Ascending aorta (tissue), 2 donors: ENCODE data around the gene PLTP. TPM values are rescaled to one million over a fixed set of nuclear protein-coding genes. Genes with fewer than 3 reads are reported as not detected.

ENCODE experiments used
- DNase-seq, 2 donors: peaks; one replicate each; pipeline ENCODE4 v3.0.0-alpha.2; 2019; ENCODE audit warnings: low spot score in 2 of 2
- H3K27ac ChIP-seq, 2 donors: fragments of 200-600 bp; sonication (generic); one replicate each; pipeline ENCODE4 v1.5.1; 2016 to 2017; ENCODE audit warnings: mild to moderate bottlenecking in 1 of 2
- H3K27me3 ChIP-seq: fragments of 200-600 bp; sonication (generic); one replicate; pipeline ENCODE4 v1.5.1; 2017
- H3K36me3 ChIP-seq, 2 donors: fragments of 200-600 bp; sonication (generic); one replicate each; pipeline ENCODE4 v1.5.1; 2016
- H3K4me1 ChIP-seq, 2 donors: fragments of 200-600 bp; sonication (generic); one replicate each; pipeline ENCODE4 v1.5.1; 2016 to 2017; ENCODE audit warnings: mild to moderate bottlenecking in 1 of 2
- H3K4me3 ChIP-seq, 2 donors: fragments of 200-600 bp; sonication (generic); one replicate each; pipeline ENCODE4 v1.5.1; 2016 to 2017; ENCODE audit warnings: mild to moderate bottlenecking in 1 of 2
- H3K9me3 ChIP-seq, 2 donors: fragments of 200-600 bp; sonication (generic); one replicate each; pipeline ENCODE4 v1.5.1; 2016
- CTCF ChIP-seq, 3 experiments: fragments of 200-600 bp in 2 of 3; fragments of 450-650 bp in 1 of 3; sonication (generic) in 2 of 3; IDR thresholded peaks; one replicate each; pipeline ENCODE4 v1.5.1; 2016 to 2019; ENCODE audit warnings: antibody characterized with exemption in 3 of 3, mild to moderate bottlenecking in 1 of 3, moderate library complexity in 1 of 3
- intact Hi-C: fragments of 100-400 bp; cut with DNase I; formaldehyde crosslinking; loops from one replicate; pipeline ENCODE4 v1.15.1; 2023
- total RNA-seq: library from RNA; depleted of rRNA; stranded (reverse); fragments of >200 nt; gene quantifications from one replicate; pipeline ENCODE4 v1.1.0, GENCODE V29; 2016

Gene PLTP
- total RNA-seq, 1 donor from 2014 or later: 909 TPM

GRCh38 chr20:45944965-45945677, 33.2 kb upstream of the PLTP start:
- Histone ChIP-seq H3K36me3 (peaks cover 93 to 98% of the 10 kb centered on the region in 2 donors), H3K27me3 (no peaks in the 10 kb centered on the region), H3K4me1 (no peaks in the 10 kb centered on the region), H3K9me3 (no peaks in the 10 kb centered on the region), H3K27ac (no peak overlapping the region), H3K4me3 (no peak overlapping the region)
- no peak for DNase-seq
- no peak for TF ChIP-seq CTCF (IDR thresholded peaks at IDR 0.05)
- intact Hi-C loops: no loop called here

- no peak for DNase-seq
- Histone ChIP-seq H3K9me3 (no peaks in the 10 kb centered on the region), H3K36me3 (peaks cover 93 to 98% of the 10 kb centered on the region in 2 donors), H3K27ac (no peak overlapping the region), H3K4me3 (no peak overlapping the region), H3K27me3 (no peaks in the 10 kb centered on the region), H3K4me1 (no peaks in the 10 kb centered on the region)
- intact Hi-C loops: no loop called here
- TF ChIP-seq CTCF (IDR thresholded peaks at IDR 0.05): no peak
These were observed 32.4 kb upstream of the PLTP start for GRCh38 chr20:45944151-45944964.

- intact Hi-C loops: no loop called here
- no peak for TF ChIP-seq CTCF (IDR thresholded peaks at IDR 0.05)
- no peaks in the 10 kb centered on the region for H3K27me3 ChIP-seq
- no peak overlapping the region for H3K4me3 ChIP-seq
- H3K4me1 ChIP-seq: no peaks in the 10 kb centered on the region
- peaks cover 96 to 98% of the 10 kb centered on the region in 2 donors for H3K36me3 ChIP-seq
- H3K9me3 ChIP-seq: no peaks in the 10 kb centered on the region
- H3K27ac ChIP-seq: no peak overlapping the region
- DNase-seq: no peak
These were observed 31.7 kb upstream of the PLTP start for GRCh38 chr20:45943613-45944012.

GRCh38 chr20:45940469-45940868, 28.5 kb upstream of the PLTP start:
- H3K27ac ChIP-seq: no peak overlapping the region
- intact Hi-C loops: no loop called here
- DNase-seq: no peak
- peaks cover 81 to 83% of the 10 kb centered on the region in 2 donors for H3K36me3 ChIP-seq
- TF ChIP-seq CTCF (IDR thresholded peaks at IDR 0.05): no peak
- H3K9me3 ChIP-seq: no peaks in the 10 kb centered on the region
- no peak overlapping the region for H3K4me3 ChIP-seq
- H3K4me1 ChIP-seq: peaks cover 5 to 9% of the 10 kb centered on the region in 2 donors
- H3K27me3 ChIP-seq: no peaks in the 10 kb centered on the region

- peaks cover 77 to 79% of the 10 kb centered on the region in 2 donors for H3K36me3 ChIP-seq
- no peaks in the 10 kb centered on the region for H3K9me3 ChIP-seq
- no peak overlapping the region for H3K4me3 ChIP-seq
- H3K4me1 ChIP-seq: peaks cover 5 to 9% of the 10 kb centered on the region in 2 donors
- no peaks in the 10 kb centered on the region for H3K27me3 ChIP-seq
- DNase-seq: no peak
- intact Hi-C loops: no loop called here
- TF ChIP-seq CTCF (IDR thresholded peaks at IDR 0.05): no peak
- no peak overlapping the region for H3K27ac ChIP-seq
These were observed 28.1 kb upstream of the PLTP start for GRCh38 chr20:45940053-45940452.
